H1 (cell line): Measurements from ENCODE around the gene ASIC2. TPM values are rescaled to one million over a fixed set of nuclear protein-coding genes. Genes with fewer than 3 reads are reported as not detected.

Experiments
- CTCF ChIA-PET: fragments of 300-600 bp; sonication (Branson Sonifier 250); formaldehyde crosslinking; loops from one replicate; lab custom pipeline; 2021; ENCODE audit not compliant: partially characterized antibody; lab: Charles Lee
- POLR2A ChIA-PET: fragments of 300-600 bp; sonication (Branson Sonifier 250); formaldehyde crosslinking; loops from one replicate; lab custom pipeline; 2021; ENCODE audit warnings: inconsistent platforms; ENCODE audit not compliant: partially characterized antibody; lab: Charles Lee
- DNase-seq, 2 experiments: peaks; one replicate each; pipeline versions ENCODE4 v3.0.0 to v3.0.0-alpha.2; 2010 to 2022; ENCODE audit warnings: low spot score in 2 of 2, low read depth in 1 of 2, mixed read lengths in 1 of 2
- FAIRE-seq: peaks from 2 replicates; lab custom pipeline; 2011; peaks lifted over from hg19 to GRCh38; lab: Jason Lieb, UNC
- H2AFZ ChIP-seq: 2 replicates; pipeline ENCODE4 v1.8.1; 2012; ENCODE audit warnings: low read length, inconsistent platforms
- H2AK5ac ChIP-seq: 2 replicates; pipeline ENCODE4 v1.6.1; 2013; ENCODE audit warnings: low read depth, low read length
- H2BK120ac ChIP-seq: replicated peaks from 2 replicates; pipeline ENCODE3; 2013; ENCODE audit warnings: low read depth, low read length, inconsistent platforms
- H2BK12ac ChIP-seq: 2 replicates; pipeline ENCODE4 v1.6.1; 2013; ENCODE audit warnings: low read depth, low read length
- H2BK15ac ChIP-seq: 2 replicates; pipeline ENCODE4 v1.6.1; 2013; ENCODE audit warnings: low read length
- H2BK20ac ChIP-seq: 2 replicates; pipeline ENCODE4 v1.6.1; 2013; ENCODE audit warnings: low read length
- H2BK5ac ChIP-seq: 2 replicates; pipeline ENCODE4 v1.6.1; 2013; ENCODE audit warnings: low read depth, low read length
- H3K14ac ChIP-seq: 2 replicates; pipeline ENCODE4 v1.6.1; 2013; ENCODE audit warnings: inconsistent platforms; ENCODE audit not compliant: insufficient read length
- H3K18ac ChIP-seq: 2 replicates; pipeline ENCODE4 v1.6.1; 2013; ENCODE audit warnings: low read length; ENCODE audit errors: extremely low read depth
- H3K23ac ChIP-seq: 2 replicates; pipeline ENCODE4 v1.6.1; 2013; ENCODE audit warnings: inconsistent platforms; ENCODE audit not compliant: insufficient read length
- H3K23me2 ChIP-seq: 2 replicates; pipeline ENCODE4 v1.6.1; 2013; ENCODE audit warnings: low read depth, low read length
- H3K27ac ChIP-seq: 2 replicates; pipeline ENCODE4 v1.6.1; 2011; ENCODE audit warnings: low read depth, low read length, inconsistent platforms
- H3K27me3 ChIP-seq, 4 experiments: replicated peaks in 1 of 4; 1 replicate in 1 of 4; 2 replicates in 3 of 4; pipeline versions ENCODE4 v1.6.1 to v1.8.1; 2011 to 2013; ENCODE audit warnings: low read length in 3 of 4, mild to moderate bottlenecking in 3 of 4, inconsistent platforms in 2 of 4, mixed read lengths in 2 of 4, moderate library complexity in 1 of 4; ENCODE audit not compliant: control insufficient read depth in 3 of 4, insufficient read depth in 3 of 4; ENCODE audit errors: extremely low read depth in 1 of 4
- H3K36me3 ChIP-seq, 4 experiments: 2 replicates each; pipeline versions ENCODE4 v1.6.1 to v1.8.1; 2011 to 2013; ENCODE audit warnings: mild to moderate bottlenecking in 4 of 4, low read length in 3 of 4, moderate library complexity in 2 of 4, control low read depth in 1 of 4, inconsistent platforms in 1 of 4; ENCODE audit not compliant: insufficient read depth in 4 of 4, control insufficient read depth in 2 of 4
- H3K4ac ChIP-seq: replicated peaks from 2 replicates; pipeline ENCODE3; 2013; ENCODE audit warnings: low read length, low read depth, mixed read lengths, inconsistent platforms; ENCODE audit not compliant: insufficient read length
- H3K4me1 ChIP-seq, 4 experiments: replicated peaks in 1 of 4; 1 replicate in 1 of 4; 2 replicates in 3 of 4; pipeline versions ENCODE4 v1.6.1 to v1.8.1; 2011 to 2013; ENCODE audit warnings: low read length in 3 of 4, inconsistent platforms in 2 of 4, mixed read lengths in 1 of 4; ENCODE audit not compliant: insufficient read depth in 4 of 4, control insufficient read depth in 3 of 4
- H3K4me2 ChIP-seq, 2 experiments: 2 replicates each; pipeline versions ENCODE4 v1.6.1 to v1.8.1; 2011 to 2013; ENCODE audit warnings: low read depth in 2 of 2, low read length in 2 of 2, control low read depth in 1 of 2, inconsistent platforms in 1 of 2, mild to moderate bottlenecking in 1 of 2; ENCODE audit not compliant: insufficient read depth in 1 of 2
- H3K4me3 ChIP-seq, 4 experiments: fragments of 200-600, 300-600 bp in 1 of 4; sonication (generic), shearing (Covaris generic), sonication (Bioruptor Twin) in 1 of 4; 2 replicates each; pipeline versions ENCODE4 v1.5.1 to v1.8.1; 2011 to 2016; ENCODE audit warnings: low read length in 4 of 4, low read depth in 3 of 4, control low read depth in 2 of 4, inconsistent platforms in 2 of 4, mild to moderate bottlenecking in 2 of 4, mixed read lengths in 1 of 4, moderate library complexity in 1 of 4; ENCODE audit not compliant: insufficient read depth in 2 of 4; ENCODE audit errors: extremely low read depth in 1 of 4
- H3K56ac ChIP-seq: replicated peaks from 2 replicates; pipeline ENCODE3; 2013; ENCODE audit warnings: low read depth, mild to moderate bottlenecking, mixed read lengths, low read length, inconsistent platforms; ENCODE audit not compliant: insufficient read length
- H3K79me1 ChIP-seq: 2 replicates; pipeline ENCODE4 v1.6.1; 2013; ENCODE audit warnings: low read depth, low read length, control low read depth
- H3K79me2 ChIP-seq, 2 experiments: 2 replicates each; pipeline versions ENCODE4 v1.6.1 to v1.8.1; 2012 to 2013; ENCODE audit warnings: low read length in 2 of 2, mild to moderate bottlenecking in 2 of 2, inconsistent platforms in 1 of 2; ENCODE audit not compliant: insufficient read depth in 2 of 2, control insufficient read depth in 1 of 2
- H3K9ac ChIP-seq, 4 experiments: replicated peaks in 1 of 4; 1 replicate in 1 of 4; 2 replicates in 3 of 4; pipeline versions ENCODE4 v1.6.1 to v1.8.1; 2011 to 2013; ENCODE audit warnings: low read depth in 3 of 4, low read length in 3 of 4, control low read depth in 2 of 4, mild to moderate bottlenecking in 2 of 4, moderate library complexity in 2 of 4, inconsistent platforms in 1 of 4; ENCODE audit errors: extremely low read depth in 1 of 4
- H3K9me3 ChIP-seq, 2 experiments: 2 replicates each; pipeline versions ENCODE4 v1.6.1 to v1.8.1; 2012 to 2013; ENCODE audit warnings: mild to moderate bottlenecking in 2 of 2, moderate library complexity in 2 of 2, control low read depth in 1 of 2, inconsistent platforms in 1 of 2, low read depth in 1 of 2, low read length in 1 of 2, mixed read lengths in 1 of 2; ENCODE audit not compliant: insufficient read depth in 2 of 2
- H4K20me1 ChIP-seq, 2 experiments: replicated peaks in 1 of 2; 2 replicates each; pipeline versions ENCODE3 to v1.8.1; 2011 to 2013; ENCODE audit warnings: inconsistent platforms in 2 of 2, low read length in 2 of 2, mild to moderate bottlenecking in 1 of 2; ENCODE audit not compliant: insufficient read depth in 2 of 2, control insufficient read depth in 1 of 2
- H4K5ac ChIP-seq: 2 replicates; pipeline ENCODE4 v1.6.1; 2013; ENCODE audit warnings: low read length, low read depth, mixed read lengths, inconsistent platforms; ENCODE audit not compliant: insufficient read length
- H4K8ac ChIP-seq: 2 replicates; pipeline ENCODE4 v1.8.0; 2013; ENCODE audit warnings: mild to moderate bottlenecking, moderate library complexity, low read length, inconsistent platforms; ENCODE audit not compliant: insufficient read depth; ENCODE audit errors: extremely low read depth
- H4K91ac ChIP-seq: replicated peaks from 2 replicates; pipeline ENCODE3; 2013; ENCODE audit warnings: low read length, mixed read lengths, inconsistent platforms; ENCODE audit not compliant: insufficient read length
- ATF2 ChIP-seq: IDR thresholded peaks from 2 replicates; pipeline ENCODE4 v1.6.1; 2012; ENCODE audit warnings: low read length, inconsistent platforms
- BACH1 ChIP-seq: IDR thresholded peaks from 2 replicates; pipeline ENCODE4 v1.6.1; 2012; ENCODE audit warnings: low read length, improper control_type of control experiment
- BCL11A ChIP-seq, 2 experiments: IDR thresholded peaks; one replicate each; pipeline ENCODE4 v1.6.1; 2011; ENCODE audit warnings: low read depth in 2 of 2, low read length in 2 of 2, mild to moderate bottlenecking in 2 of 2
- E2F6 ChIP-seq: IDR thresholded peaks from 2 replicates; pipeline ENCODE4 v1.6.1; 2012; ENCODE audit warnings: inconsistent platforms
- EP300 ChIP-seq, 2 experiments: IDR thresholded peaks; 1 replicate in 1 of 2; 2 replicates in 1 of 2; pipeline ENCODE4 v1.6.1; 2011 to 2012; ENCODE audit warnings: low read depth in 2 of 2, low read length in 2 of 2, mild to moderate bottlenecking in 2 of 2, borderline replicate concordance in 1 of 2, inconsistent platforms in 1 of 2, moderate library complexity in 1 of 2
- EZH2 ChIP-seq: fragments of 200-600 bp; sonication (generic); IDR thresholded peaks from 2 replicates; pipeline ENCODE4 v1.7.1; 2012; ENCODE audit warnings: low read depth, mild to moderate bottlenecking, moderate library complexity, low read length, inconsistent platforms; ENCODE audit not compliant: severe bottlenecking
- GTF2F1 ChIP-seq: IDR thresholded peaks from 2 replicates; pipeline ENCODE4 v1.6.1; 2012; ENCODE audit warnings: low read depth, low read length, improper control_type of control experiment, borderline replicate concordance
- POLR2A ChIP-seq, 2 experiments: IDR thresholded peaks; 1 replicate in 1 of 2; 2 replicates in 1 of 2; pipeline ENCODE4 v1.6.1; 2011; ENCODE audit warnings: low read depth in 2 of 2, low read length in 2 of 2, mild to moderate bottlenecking in 2 of 2; ENCODE audit errors: control extremely low read depth in 1 of 2
- RAD21 ChIP-seq, 2 experiments: IDR thresholded peaks in 1 of 2; conservative IDR thresholded peaks in 1 of 2; 2 replicates each; pipeline ENCODE4 v1.6.1; 2011; ENCODE audit warnings: low read depth in 2 of 2, low read length in 2 of 2, improper control_type of control experiment in 1 of 2, inconsistent platforms in 1 of 2, mild to moderate bottlenecking in 1 of 2, moderate library complexity in 1 of 2
- SRF ChIP-seq: IDR thresholded peaks from 2 replicates; pipeline ENCODE4 v1.6.1; 2011; ENCODE audit warnings: mild to moderate bottlenecking, low read depth, low read length, moderate library complexity
- YY1 ChIP-seq: IDR thresholded peaks from 2 replicates; pipeline ENCODE4 v1.6.1; 2011; ENCODE audit warnings: low read depth, mild to moderate bottlenecking, low read length
- WGBS, 2 experiments: shearing (Covaris generic) in 1 of 2; methylation state at CpG; one replicate each; pipeline versions ENCODE4 v1.1.6 to v1.1.7; 2013 to 2015; ENCODE audit warnings: low lambda C conversion rate in 2 of 2, mixed read lengths in 2 of 2, inconsistent platforms in 1 of 2, low coverage in 1 of 2, missing lambda C conversion rate in 1 of 2; ENCODE audit not compliant: insufficient replicate concordance in 2 of 2, insufficient coverage in 1 of 2, insufficient read length in 1 of 2; ENCODE audit errors: extremely low coverage in 1 of 2, missing lambda C conversion rate in 1 of 2; 5-methylcytosine and 5-hydroxymethylcytosine counted together
- polyA plus RNA-seq, 7 experiments: library from polyadenylated mRNA; depleted of rRNA in 3 of 7; stranded (reverse) in 5 of 7; unstranded in 2 of 7; fragments of >200 nt in 5 of 7; fragments of 200-250 nt in 2 of 7; gene quantifications; 1 replicate in 5 of 7; 2 replicates in 1 of 7; 4 replicates in 1 of 7; pipeline versions ENCODE4 v1.2.1 to v1.2.3, GENCODE V29; 2011 to 2013; ENCODE audit warnings: missing spikeins in 2 of 7, mixed read lengths in 2 of 7
- total RNA-seq: library from RNA; stranded (reverse); fragmentation: NEBNext Ultra II Directional; extraction: Animal tissue kit (Norgen Biotek cat#: 25700); gene quantifications from 2 replicates; pipeline ENCODE4 v1.2.1, GENCODE V29; 2021

Gene ASIC2
- total and polyA plus RNA-seq, 2 of the 8 experiments (the other 6 are each of a cell fraction or from before 2014, with no cell fraction given) = 0.86 to 1.2 TPM

- no peaks in the 10 kb centered on the region for H3K36me3 ChIP-seq
- H2BK5ac ChIP-seq = peak overlapping the region; percentile 88; the same call in 1 of the 2 replicates
- H3K9ac ChIP-seq = no peak overlapping the region
- no peak overlapping the region for H3K4ac ChIP-seq
- H2BK120ac ChIP-seq = no peak overlapping the region
- no peak overlapping the region for H4K91ac ChIP-seq
- H4K20me1 ChIP-seq = peaks cover 0 to 2% of the 10 kb centered on the region in 2 experiments
- ChIA-PET POLR2A (interaction anchor here (1.2 kb wide), 1 partner anchor 153 kb away, joined by 3 read pairs; no protein-coding TSS in a partner anchor), CTCF (no interaction called here)
- H2AFZ ChIP-seq = peak overlapping the region; percentile 68; the same call in 1 of the 2 replicates
- H2BK15ac ChIP-seq = no peak overlapping the region
- no peak overlapping the region for H2BK12ac ChIP-seq
- no peak overlapping the region for H3K56ac ChIP-seq
- no peak overlapping the region for H3K18ac ChIP-seq
- no peak overlapping the region for H3K23ac ChIP-seq
- no peak overlapping the region for H3K27ac ChIP-seq
- WGBS, 2 experiments = 77% methylated on average over 7 of the region's 7 CpGs; no CpG with 5 or more reads in 1 of the 2 experiments
- H3K4me3 ChIP-seq = no peak overlapping the region
- H4K5ac ChIP-seq = no peak overlapping the region
- no peak for FAIRE-seq
- H3K14ac ChIP-seq = no peak overlapping the region
- H3K9me3 ChIP-seq = no peaks in the 10 kb centered on the region
- no peaks in the 10 kb centered on the region for H3K79me1 ChIP-seq
- peaks cover 0 to 6% (median 2%) of the 10 kb centered on the region in 4 experiments; a peak in 2 of 7 replicates for H3K4me1 ChIP-seq
- no peak for DNase-seq
- no peak overlapping the region; a peak in 1 of 4 replicates for H3K4me2 ChIP-seq
- no peak overlapping the region for H4K8ac ChIP-seq
- H3K23me2 ChIP-seq = no peaks in the 10 kb centered on the region
- H2BK20ac ChIP-seq = no peak overlapping the region
- H2AK5ac ChIP-seq = no peak overlapping the region
- H3K79me2 ChIP-seq = no peaks in the 10 kb centered on the region
- no peaks in the 10 kb centered on the region for H3K27me3 ChIP-seq
- TF ChIP-seq RAD21 (IDR thresholded peaks at IDR 0.05 in 1 of 2, conservative IDR thresholded peaks at IDR 0.05 in 1 of 2; ENCODE audit: low read depth in 2 of 2, low read length in 2 of 2) (no peak), POLR2A (IDR thresholded peaks at IDR 0.05; ENCODE audit: control extremely low read depth in 1 of 2, low read depth in 2 of 2, low read length in 2 of 2) (no peak), EP300 (IDR thresholded peaks at IDR 0.05; ENCODE audit: borderline replicate concordance in 1 of 2, low read depth in 2 of 2, low read length in 2 of 2) (no peak), BACH1 (no peak), ATF2 (no peak), SRF (no peak), BCL11A (IDR thresholded peaks at IDR 0.05; ENCODE audit: low read depth in 2 of 2, low read length in 2 of 2) (no peak), GTF2F1 (no peak), E2F6 (no peak), EZH2 (no peak), YY1 (no peak)
Observed at GRCh38 chr17:33152783-33153182, 140.3 kb downstream of the ASIC2 start.
